Adrenal gland (tissue), 19 donors: ENCODE results near the gene PRR15. TPM values are rescaled to one million over a fixed set of nuclear protein-coding genes. Genes with fewer than 3 reads are reported as not detected.
A peak's percentile ranks its signal among the peaks of the same experiment; 100 is the strongest.

ENCODE experiments used
- DNase-seq, 7 donors: peaks; one replicate each; pipeline ENCODE4 v3.0.0-alpha.2; 2019 to 2020
- H3K27ac ChIP-seq, 5 donors: fragments of 200-600 bp; sonication (generic) in 4 of 5; 1 replicate in 3 of 5; 2 replicates in 2 of 5; pipeline versions ENCODE4 v1.5.1 to v1.8.0; 2016 to 2020; ENCODE audit warnings: mild to moderate bottlenecking in 1 of 5
- H3K27me3 ChIP-seq: fragments of 200-600 bp; 2 replicates; pipeline ENCODE4 v1.8.0; 2021
- H3K36me3 ChIP-seq, 2 donors: fragments of 200-600 bp; replicated peaks in 1 of 2; 1 replicate in 1 of 2; 2 replicates in 1 of 2; pipeline versions ENCODE4 v1.5.1 to v1.8.0; 2018 to 2022
- H3K4me1 ChIP-seq, 2 donors: fragments of 200-600 bp; replicated peaks in 1 of 2; 1 replicate in 1 of 2; 2 replicates in 1 of 2; pipeline versions ENCODE4 v1.5.1 to v1.8.0; 2018 to 2021
- H3K4me3 ChIP-seq, 4 donors: fragments of 200-600 bp; sonication (generic) in 3 of 4; one replicate each; pipeline ENCODE4 v1.5.1; 2016 to 2018
- H3K9me3 ChIP-seq, 3 donors: fragments of 200-600 bp; sonication (generic) in 1 of 3; replicated peaks in 1 of 3; 1 replicate in 2 of 3; 2 replicates in 1 of 3; pipeline versions ENCODE4 v1.5.1 to v1.8.0; 2016 to 2021
- POLR2A ChIP-seq, 2 donors: fragments of 450-650 bp; IDR thresholded peaks; one replicate each; pipeline ENCODE4 v1.6.1; 2017; ENCODE audit warnings: antibody characterized with exemption in 2 of 2, mild to moderate bottlenecking in 2 of 2, moderate library complexity in 1 of 2
- WGBS, 4 donors: extraction: QIAGEN DNeasy Blood & Tissue Kit in 2 of 4; methylation state at CpG; one replicate each; pipeline versions ENCODE4 v1.1.5 to v1.1.7; 2013 to 2017; 5-methylcytosine and 5-hydroxymethylcytosine counted together
- intact Hi-C, 2 donors: fragments of 100-400 bp; cut with DNase I; formaldehyde crosslinking; loops; one replicate each; pipeline versions ENCODE4 v1.14.1 to v1.15.0; 2022 to 2023
- long read RNA-seq, 10 donors: library from polyadenylated mRNA in 3 of 10; unstranded in 2 of 10; stranded (forward) in 1 of 10; transcript quantifications; one replicate each; pipeline ENCODE4 v2.0.0 and lab custom pipeline, GENCODE V29; 2021 to 2026
- polyA plus RNA-seq, 3 donors: library from polyadenylated mRNA; stranded (reverse); fragments of 200-250 nt in 2 of 3; fragments of 350-450 nt in 1 of 3; fragmentation: Illumina TruSeq in 1 of 3; extraction: RNeasy Lipid Tissue Mini Kit (QIAGEN cat#74804) in 1 of 3; gene quantifications; one replicate each; pipeline ENCODE4 v1.2.3, GENCODE V29; 2013 to 2014
- total RNA-seq, 9 donors: library from RNA; depleted of rRNA in 4 of 9; stranded (reverse); fragments of >200 nt in 4 of 9; fragments of 120-200 nt in 1 of 9; fragmentation: NEBNext Ultra II Directional in 1 of 9; extraction: Animal tissue kit (Norgen Biotek cat#: 25700) in 1 of 9; gene quantifications; one replicate each; pipeline versions ENCODE4 v1.1.0 to v1.2.4, GENCODE V29; 2013 to 2023
- TF ChIP-seq, protein P1 (sequence below), 6 experiments: fragments of 450-650 bp in 4 of 6; fragments of 200-600 bp in 2 of 6; sonication (generic) in 1 of 6; IDR thresholded peaks; 1 replicate in 5 of 6; 2 replicates in 1 of 6; pipeline versions ENCODE4 v1.5.1 to v1.8.0; 2016 to 2021; ENCODE audit warnings: antibody characterized with exemption in 6 of 6, mild to moderate bottlenecking in 2 of 6, moderate library complexity in 1 of 6
- donor health status: healthy with polysubstance abuse.
- donor health status: Bipolar disorder and iron deficiency.
- donor health status: DM: yes; HTN: yes; CAD: no.
- donor health status: DM: no; HTN: no; CAD: no.
- donor health status: DM: no; HTN: no; CAD: no.
- donor health status: DM: yes; HTN: yes; CAD: no.

PRR15 gene
- 1 to 10 TPM in 6 of 9 donors, under 1 TPM in 3; 0.26 to 9.0 (median 1.1) TPM for total RNA-seq
- polyA plus RNA-seq = 1 to 10 TPM in 2 of 3 donors, under 1 TPM in 1; 0.31 to 1.4 (median 1.0) TPM
- long read RNA-seq, donor 1, transcript PRR15-201 (2 exons, 1,678 nt) = major isoform, 6 of 11 reads
- long read RNA-seq, donor 1, partial matches to known transcripts = 0 of 11 reads
- long read RNA-seq, donor 1, other reads (novel, unspliced or antisense) = 5 of 11 reads
- long read RNA-seq, donor 2 = 0 reads
- long read RNA-seq, donor 3, partial matches to known transcripts = 0 of 2 reads
- long read RNA-seq, donor 3, other reads (novel, unspliced or antisense) = 0 of 2 reads
- long read RNA-seq, donor 4, partial matches to known transcripts = 0 of 2 reads
- long read RNA-seq, donor 4, other reads (novel, unspliced or antisense) = 1 of 2 reads
- long read RNA-seq, donor 5, partial matches to known transcripts = 0 of 2 reads
- long read RNA-seq, donor 5, other reads (novel, unspliced or antisense) = 0 of 2 reads
- long read RNA-seq, donor 6, partial matches to known transcripts = 0 of 1 reads
- long read RNA-seq, donor 6, other reads (novel, unspliced or antisense) = 1 of 1 reads
- long read RNA-seq, donor 7, partial matches to known transcripts = 0 of 1 reads
- long read RNA-seq, donor 7, other reads (novel, unspliced or antisense) = 0 of 1 reads
- long read RNA-seq, donor 8, transcript PRR15-201 (2 exons, 1,678 nt) = major isoform, 10 of 11 reads
- long read RNA-seq, donor 8, partial matches to known transcripts = 0 of 11 reads
- long read RNA-seq, donor 8, other reads (novel, unspliced or antisense) = 0 of 11 reads
- long read RNA-seq, donor 9, partial matches to known transcripts = 0 of 2 reads
- long read RNA-seq, donor 9, other reads (novel, unspliced or antisense) = 0 of 2 reads
- long read RNA-seq, donor 10, partial matches to known transcripts = 0 of 3 reads
- long read RNA-seq, donor 10, other reads (novel, unspliced or antisense) = 0 of 3 reads

DNA sequence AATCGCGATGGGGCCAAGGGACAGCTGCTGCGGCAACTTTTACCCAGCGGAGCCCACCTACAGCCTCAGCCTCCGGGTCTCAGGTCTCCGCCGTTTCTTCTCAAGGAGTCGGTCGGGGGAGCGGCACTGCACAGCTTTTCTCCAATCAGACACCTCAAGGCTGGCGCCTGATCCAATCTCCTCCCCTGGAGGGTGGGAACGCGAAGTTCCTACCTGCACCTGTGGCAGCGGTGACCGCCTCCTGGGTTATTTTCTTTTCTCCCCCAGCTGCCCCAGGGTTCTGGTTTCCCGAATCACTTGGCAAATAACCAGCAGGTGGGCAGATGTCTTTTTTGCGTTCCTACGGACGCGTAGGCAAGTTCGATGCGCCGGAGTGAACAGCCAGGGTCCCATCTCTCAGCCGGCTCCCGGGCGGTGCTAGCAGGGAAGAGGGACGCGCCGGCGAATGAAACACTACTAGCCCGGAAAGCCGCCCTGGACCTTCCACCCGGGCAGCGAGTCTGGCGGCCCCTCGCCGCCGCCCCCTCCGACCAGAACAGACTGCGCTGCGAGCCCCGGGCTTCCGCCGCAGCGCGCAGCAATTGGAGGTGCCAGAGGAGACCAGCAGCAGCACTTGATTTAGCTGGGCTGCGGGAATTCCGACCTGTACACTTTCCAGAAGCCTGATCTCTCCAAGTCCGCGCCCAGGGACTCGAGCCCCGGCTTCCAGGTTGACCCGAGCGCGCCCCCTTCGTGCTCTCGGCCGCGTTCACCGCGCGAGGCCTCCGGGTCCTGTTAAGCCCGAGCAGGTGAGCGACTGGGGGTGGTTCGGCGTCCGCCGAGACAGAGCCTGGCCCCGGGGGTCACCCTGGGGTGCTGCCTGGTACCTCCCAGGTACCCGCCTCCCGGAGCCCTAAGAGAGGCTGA, at the start of gene PRR15:
Gene PRR15 (plus strand): TSS at position 246 of the 906 bp plus-strand sequence. CDS start 2,495 bp downstream, outside the sequence.
- intact Hi-C loops = no loop called here

DNA sequence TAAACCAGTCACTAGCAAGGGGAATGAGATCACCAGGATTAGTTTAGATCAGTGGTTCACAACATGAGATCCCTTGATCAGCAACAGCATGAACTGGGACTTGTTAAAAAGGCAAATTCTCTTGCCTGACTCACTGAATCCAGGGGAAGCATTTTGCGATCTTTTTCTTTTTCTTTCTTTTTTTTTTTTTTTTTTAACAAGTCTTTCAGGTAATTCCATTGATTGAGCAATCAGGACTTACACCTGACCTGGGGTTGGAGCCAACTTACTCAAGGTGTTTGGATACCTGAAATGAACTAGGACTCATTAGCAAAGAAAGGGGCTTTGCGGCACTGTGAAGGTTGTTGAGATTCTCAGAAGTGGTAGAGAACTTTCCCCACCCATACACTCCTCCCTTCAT, 47.1 kb upstream of the PRR15 start:
- DNase-seq = no peak
- intact Hi-C loops = no loop called here
- Histone ChIP-seq H3K9me3 (no peaks in the 10 kb centered on the region), H3K27ac (no peak overlapping the region), H3K4me3 (no peak overlapping the region), H3K4me1 (no peaks in the 10 kb centered on the region), H3K36me3 (no peaks in the 10 kb centered on the region), H3K27me3 (no peaks in the 10 kb centered on the region)
- TF ChIP-seq POLR2A (IDR thresholded peaks at IDR 0.05) = no peak
- TF ChIP-seq, protein P1, sequence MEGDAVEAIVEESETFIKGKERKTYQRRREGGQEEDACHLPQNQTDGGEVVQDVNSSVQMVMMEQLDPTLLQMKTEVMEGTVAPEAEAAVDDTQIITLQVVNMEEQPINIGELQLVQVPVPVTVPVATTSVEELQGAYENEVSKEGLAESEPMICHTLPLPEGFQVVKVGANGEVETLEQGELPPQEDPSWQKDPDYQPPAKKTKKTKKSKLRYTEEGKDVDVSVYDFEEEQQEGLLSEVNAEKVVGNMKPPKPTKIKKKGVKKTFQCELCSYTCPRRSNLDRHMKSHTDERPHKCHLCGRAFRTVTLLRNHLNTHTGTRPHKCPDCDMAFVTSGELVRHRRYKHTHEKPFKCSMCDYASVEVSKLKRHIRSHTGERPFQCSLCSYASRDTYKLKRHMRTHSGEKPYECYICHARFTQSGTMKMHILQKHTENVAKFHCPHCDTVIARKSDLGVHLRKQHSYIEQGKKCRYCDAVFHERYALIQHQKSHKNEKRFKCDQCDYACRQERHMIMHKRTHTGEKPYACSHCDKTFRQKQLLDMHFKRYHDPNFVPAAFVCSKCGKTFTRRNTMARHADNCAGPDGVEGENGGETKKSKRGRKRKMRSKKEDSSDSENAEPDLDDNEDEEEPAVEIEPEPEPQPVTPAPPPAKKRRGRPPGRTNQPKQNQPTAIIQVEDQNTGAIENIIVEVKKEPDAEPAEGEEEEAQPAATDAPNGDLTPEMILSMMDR (IDR thresholded peaks at IDR 0.05) = no peak
- WGBS, 4 donors = 89 to 100% (median 93%) methylated on average over 2 of the region's 2 CpGs

More for the DNA sequence above, at the start of gene PRR15:
- peak within 1 kb of the TSS in 2 of 4 donors; percentile 47 to 60 for H3K4me3 ChIP-seq
- 0 to 1% (median 1%) methylated on average over 19 to 72 of the region's 72 CpGs for WGBS, 4 donors
- H3K4me1 ChIP-seq = peaks cover 5 to 21% of the 10 kb centered on the region in 2 donors
- TF ChIP-seq, protein P1 (IDR thresholded peaks at IDR 0.05) = no peak
- TF ChIP-seq POLR2A (IDR thresholded peaks at IDR 0.05) = no peak
- H3K27me3 ChIP-seq = peaks cover 18% of the 10 kb centered on the region
- peak within 1 kb of the TSS in 2 of 5 donors; percentile 41 to 68 for H3K27ac ChIP-seq
- H3K36me3 ChIP-seq = no peaks in the 10 kb centered on the region
- H3K9me3 ChIP-seq = no peaks in the 10 kb centered on the region
- DNase-seq = peak in 5 of 7 donors; percentile 13 to 53 (median 25)

- no peak for DNase-seq
- WGBS, 4 donors = 63 to 81% (median 73%) methylated on average over 1 of the region's 1 CpG
- no peak for TF ChIP-seq POLR2A (IDR thresholded peaks at IDR 0.05)
- TF ChIP-seq, protein P1 (IDR thresholded peaks at IDR 0.05) = no peak
Observed at GRCh38 chr7:29518616-29519015, 45.0 kb upstream of the PRR15 start.

More at GRCh38 chr7:29518616-29519015, 45.0 kb upstream of the PRR15 start:
- Histone ChIP-seq H3K27ac (no peak overlapping the region), H3K27me3 (no peaks in the 10 kb centered on the region), H3K36me3 (no peaks in the 10 kb centered on the region), H3K4me1 (no peaks in the 10 kb centered on the region), H3K4me3 (no peak overlapping the region), H3K9me3 (peaks cover 0 to 9% (median 0%) of the 10 kb centered on the region in 3 donors)
- intact Hi-C loops = no loop called here
